ENCODE results near the gene KANTR.

GRCh38 chrX:53156207-53156596 is 62.3 kb downstream of the KANTR start:
- TF ChIP-seq POLR2A (IDR thresholded peaks at IDR 0.05) = no peak
- no peak for TF ChIP-seq CTCF (IDR thresholded peaks at IDR 0.05)
